Measurements from ENCODE around the gene NSUN2. TPM values are rescaled to one million over a fixed set of nuclear protein-coding genes. Genes with fewer than 3 reads are reported as not detected.

Gene NSUN2
- total and polyA plus RNA-seq, 2 donors (not counting 3 experiments of a cell fraction or from before 2014, with no cell fraction given): 53.7 to 73.0 TPM

DNA sequence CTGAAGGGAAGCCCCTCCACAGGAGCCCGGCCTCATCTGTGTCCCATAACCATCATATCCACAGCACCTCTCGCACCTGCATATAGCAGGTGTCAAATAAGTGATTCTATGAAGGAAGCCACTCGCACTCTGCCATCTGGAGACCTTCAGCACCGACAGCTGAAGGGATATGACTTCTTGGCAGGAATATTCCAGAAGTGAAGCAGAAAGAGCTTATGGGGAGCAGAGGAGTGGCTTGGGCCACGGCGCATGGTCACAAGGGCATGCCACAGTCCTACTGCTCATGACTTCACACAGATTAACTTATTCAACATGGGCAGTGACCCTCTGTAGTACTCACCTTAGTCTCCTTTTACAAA is 80.9 kb downstream of the NSUN2 start:
- ChIA-PET POLR2A (no interaction called here), CTCF (no interaction called here)
- BruUV-seq (replicated peaks): no TSS peak
- H4K20me1 ChIP-seq (replicated peaks; ENCODE audit: control insufficient read depth, extremely low read depth, insufficient read depth, low read length): no peaks in the 10 kb centered on the region
- no peaks in the 10 kb centered on the region for H3K79me2 ChIP-seq (ENCODE audit: control insufficient read depth, insufficient read depth, low read length)
- no peak overlapping the region for H3K4me2 ChIP-seq (ENCODE audit: insufficient read depth, low read length)
- no peaks in the 10 kb centered on the region for H3K9me1 ChIP-seq (replicated peaks; ENCODE audit: control insufficient read depth, extremely low read depth, insufficient read depth, low read length)
- dilution Hi-C loops (cut with MboI; ENCODE audit: extremely low pct_ligation_motif_present, low sequenced_read_pairs): no loop called here
- DNase-seq (ENCODE audit: low read depth, low spot score) (no peak), FAIRE-seq (no peak)
- TF ChIP-seq MYC (IDR thresholded peaks at IDR 0.05; ENCODE audit: low read depth, low read length): no peak
- TF ChIP-seq POLR2A (IDR thresholded peaks at IDR 0.05; ENCODE audit: low read depth, low read length): no peak
- no peak for TF ChIP-seq EZH2 (IDR thresholded peaks at IDR 0.05; ENCODE audit: borderline replicate concordance, low read depth, low read length, severe bottlenecking)
- no peak for TF ChIP-seq GATA2 (IDR thresholded peaks at IDR 0.05; ENCODE audit: insufficient read depth, insufficient read length, low read depth, low read length)
- TF ChIP-seq POLR2AphosphoS5 (IDR thresholded peaks at IDR 0.05; ENCODE audit: insufficient read depth, low read depth, low read length): no peak
- no peak for TF ChIP-seq FOS (IDR thresholded peaks at IDR 0.05; ENCODE audit: borderline replicate concordance, insufficient read depth, low read length)
- TF ChIP-seq, protein P1, sequence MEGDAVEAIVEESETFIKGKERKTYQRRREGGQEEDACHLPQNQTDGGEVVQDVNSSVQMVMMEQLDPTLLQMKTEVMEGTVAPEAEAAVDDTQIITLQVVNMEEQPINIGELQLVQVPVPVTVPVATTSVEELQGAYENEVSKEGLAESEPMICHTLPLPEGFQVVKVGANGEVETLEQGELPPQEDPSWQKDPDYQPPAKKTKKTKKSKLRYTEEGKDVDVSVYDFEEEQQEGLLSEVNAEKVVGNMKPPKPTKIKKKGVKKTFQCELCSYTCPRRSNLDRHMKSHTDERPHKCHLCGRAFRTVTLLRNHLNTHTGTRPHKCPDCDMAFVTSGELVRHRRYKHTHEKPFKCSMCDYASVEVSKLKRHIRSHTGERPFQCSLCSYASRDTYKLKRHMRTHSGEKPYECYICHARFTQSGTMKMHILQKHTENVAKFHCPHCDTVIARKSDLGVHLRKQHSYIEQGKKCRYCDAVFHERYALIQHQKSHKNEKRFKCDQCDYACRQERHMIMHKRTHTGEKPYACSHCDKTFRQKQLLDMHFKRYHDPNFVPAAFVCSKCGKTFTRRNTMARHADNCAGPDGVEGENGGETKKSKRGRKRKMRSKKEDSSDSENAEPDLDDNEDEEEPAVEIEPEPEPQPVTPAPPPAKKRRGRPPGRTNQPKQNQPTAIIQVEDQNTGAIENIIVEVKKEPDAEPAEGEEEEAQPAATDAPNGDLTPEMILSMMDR (IDR thresholded peaks at IDR 0.05; ENCODE audit: extremely low read depth in 1 of 2, insufficient read depth in 1 of 2, low read depth in 1 of 2, low read length in 2 of 2): no peak
- TF ChIP-seq, protein P2, sequence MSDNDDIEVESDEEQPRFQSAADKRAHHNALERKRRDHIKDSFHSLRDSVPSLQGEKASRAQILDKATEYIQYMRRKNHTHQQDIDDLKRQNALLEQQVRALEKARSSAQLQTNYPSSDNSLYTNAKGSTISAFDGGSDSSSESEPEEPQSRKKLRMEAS (IDR thresholded peaks at IDR 0.05; ENCODE audit: insufficient read depth, insufficient read length): no peak
- TF ChIP-seq JUN (IDR thresholded peaks at IDR 0.05; ENCODE audit: borderline replicate concordance, insufficient read depth, insufficient read length, low read depth): no peak
- H3K27ac ChIP-seq (ENCODE audit: insufficient read depth, low read depth, low read length): no peak overlapping the region
- peaks cover 5% of the 10 kb centered on the region for H3K4me1 ChIP-seq (ENCODE audit: control insufficient read depth, extremely low read depth, insufficient read depth, low read length)
- H3K9ac ChIP-seq (replicated peaks; ENCODE audit: extremely low read depth, insufficient read depth, low read length): no peak overlapping the region
- no peaks in the 10 kb centered on the region for H3K36me3 ChIP-seq (ENCODE audit: control insufficient read depth in 2 of 2, extremely low read depth in 1 of 2, insufficient read depth in 2 of 2, low read length in 2 of 2)
- no peak overlapping the region for H2AFZ ChIP-seq (ENCODE audit: low read depth, low read length)
- H3K27me3 ChIP-seq (ENCODE audit: control insufficient read depth in 2 of 2, insufficient read depth in 2 of 2, low read length in 2 of 2): peaks cover 2 to 3% of the 10 kb centered on the region in 2 experiments
- no peak overlapping the region for H3K4me3 ChIP-seq (replicated peaks in 1 of 3; ENCODE audit: insufficient read depth in 1 of 3, low read depth in 1 of 3, low read length in 3 of 3)
- intact Hi-C loops (cut with micrococcal nuclease): no loop called here
- no peaks in the 10 kb centered on the region for H3K9me3 ChIP-seq (replicated peaks; ENCODE audit: control insufficient read depth, insufficient read depth, low read length)
